Naive B cell (primary cell): Measurements from ENCODE around the gene EGR4. TPM values are rescaled to one million over a fixed set of nuclear protein-coding genes. Genes with fewer than 3 reads are reported as not detected.

Source experiments
- ATAC-seq, 2 donors: fragments of 150-1000 bp; cut with Tn5 transposase; 2 replicates each; pipeline ENCODE4 v1.10.0; 2021; ENCODE audit warnings: low read depth in 2 of 2, mild to moderate bottlenecking in 2 of 2, moderate library complexity in 2 of 2
- DNase-seq: peaks from one replicate; pipeline ENCODE4 v3.0.0; 2022
- H3K27ac Mint-ChIP-seq, 6 donors: one replicate each; pipeline ENCODE4 v1.8.0; 2020 to 2022; ENCODE audit warnings: mild to moderate bottlenecking in 6 of 6, mixed read lengths in 6 of 6, moderate library complexity in 5 of 6, inconsistent platforms in 2 of 6
- H3K27me3 Mint-ChIP-seq, 3 donors: one replicate each; pipeline ENCODE4 v1.8.0; 2021 to 2022; ENCODE audit warnings: mixed read lengths in 3 of 3, mild to moderate bottlenecking in 1 of 3
- H3K36me3 Mint-ChIP-seq, 2 donors: one replicate each; pipeline ENCODE4 v1.8.0; 2020 to 2022; ENCODE audit warnings: mixed read lengths in 2 of 2, inconsistent platforms in 1 of 2, mild to moderate bottlenecking in 1 of 2
- H3K4me1 Mint-ChIP-seq, 3 donors: one replicate each; pipeline ENCODE4 v1.8.0; 2020 to 2022; ENCODE audit warnings: mixed read lengths in 3 of 3, inconsistent platforms in 1 of 3, mild to moderate bottlenecking in 1 of 3, moderate library complexity in 1 of 3
- H3K4me3 Mint-ChIP-seq, 8 donors: one replicate each; pipeline ENCODE4 v1.8.0; 2020 to 2022; ENCODE audit warnings: mild to moderate bottlenecking in 8 of 8, mixed read lengths in 8 of 8, moderate library complexity in 8 of 8, inconsistent platforms in 2 of 8
- H3K9me3 Mint-ChIP-seq, 7 donors: one replicate each; pipeline ENCODE4 v1.8.0; 2020 to 2022; ENCODE audit warnings: mixed read lengths in 7 of 7, mild to moderate bottlenecking in 5 of 7, inconsistent platforms in 2 of 7, moderate library complexity in 1 of 7
- polyA plus RNA-seq, 6 donors: library from polyadenylated mRNA; unstranded; fragments of 300-500 nt; fragmentation: Illumina TruSeq; gene quantifications; one replicate each; pipeline ENCODE4 v1.2.3, GENCODE V29; 2021; ENCODE audit warnings: low read depth in 6 of 6

The EGR4 gene
- polyA plus RNA-seq, 6 donors from 2014 or later, result 0.23 to 0.84 (median 0.49) TPM; not detected in 3

GRCh38 chr2:73297586-73297985, 4.2 kb upstream of the EGR4 start:
- ATAC-seq (no peak), DNase-seq (no peak)
- Mint-ChIP-seq H3K9me3 (peaks cover 0 to 3% (median 0%) of the 10 kb centered on the region in 7 donors), H3K4me3 (no peak overlapping the region), H3K36me3 (peaks cover 0 to 7% of the 10 kb centered on the region in 2 donors), H3K4me1 (peaks cover 0 to 7% (median under 1%) of the 10 kb centered on the region in 3 donors), H3K27ac (no peak overlapping the region), H3K27me3 (peaks cover 57 to 78% (median 74%) of the 10 kb centered on the region in 3 donors)

GRCh38 chr2:73297151-73297559, 3.8 kb upstream of the EGR4 start:
- DNase-seq, result no peak
- peaks cover 0 to 7% of the 10 kb centered on the region in 2 donors for H3K36me3 Mint-ChIP-seq
- peaks cover 0 to 7% (median 4%) of the 10 kb centered on the region in 3 donors for H3K4me1 Mint-ChIP-seq
- peaks cover 0 to 3% (median 0%) of the 10 kb centered on the region in 7 donors for H3K9me3 Mint-ChIP-seq
- H3K27me3 Mint-ChIP-seq, result peaks cover 53 to 78% (median 70%) of the 10 kb centered on the region in 3 donors
- no peak for ATAC-seq
- H3K27ac Mint-ChIP-seq, result no peak overlapping the region
- H3K4me3 Mint-ChIP-seq, result no peak overlapping the region

GRCh38 chr2:73295751-73296400, 2.5 kb upstream of the EGR4 start:
- Mint-ChIP-seq H3K36me3 (peaks cover 0 to 14% of the 10 kb centered on the region in 2 donors), H3K27me3 (peaks cover 52 to 79% (median 64%) of the 10 kb centered on the region in 3 donors), H3K4me3 (peak overlapping the region in 2 of 8 donors; percentile 18 to 51), H3K9me3 (peaks cover 0 to 3% (median 0%) of the 10 kb centered on the region in 7 donors), H3K27ac (no peak overlapping the region), H3K4me1 (peaks cover 5 to 17% (median 17%) of the 10 kb centered on the region in 3 donors)
- no peak for DNase-seq
- ATAC-seq, result no peak

GRCh38 chr2:73294239-73294638, 891 bp upstream of the EGR4 start:
- DNase-seq (no peak), ATAC-seq (no peak)
- H3K4me1 Mint-ChIP-seq, result peaks cover 5 to 18% (median 17%) of the 10 kb centered on the region in 3 donors
- peaks cover 0 to 15% of the 10 kb centered on the region in 2 donors for H3K36me3 Mint-ChIP-seq
- peaks cover 52 to 69% (median 56%) of the 10 kb centered on the region in 3 donors for H3K27me3 Mint-ChIP-seq
- peak overlapping the region in 1 of 6 donors; percentile 82 for H3K27ac Mint-ChIP-seq
- peaks cover 0 to 3% (median 0%) of the 10 kb centered on the region in 7 donors for H3K9me3 Mint-ChIP-seq
- H3K4me3 Mint-ChIP-seq, result peak overlapping the region in 4 of 8 donors; percentile 50 to 77 (median 60)

- Mint-ChIP-seq H3K4me1 (peaks cover 5 to 18% (median 17%) of the 10 kb centered on the region in 3 donors), H3K36me3 (peaks cover 0 to 15% of the 10 kb centered on the region in 2 donors), H3K9me3 (peaks cover 0 to 3% (median 0%) of the 10 kb centered on the region in 7 donors), H3K4me3 (peak overlapping the region; percentile 47 to 81 (median 65)), H3K27ac (peak overlapping the region in 4 of 6 donors; percentile 64 to 81 (median 76)), H3K27me3 (peaks cover 44 to 63% (median 58%) of the 10 kb centered on the region in 3 donors)
- ATAC-seq (peak; percentile 1 to 4), DNase-seq (peak; percentile 7)
These were observed 328 bp downstream of the EGR4 start for GRCh38 chr2:73292906-73293533.

GRCh38 chr2:73292316-73292905, 937 bp downstream of the EGR4 start:
- Mint-ChIP-seq H3K4me1 (peaks cover 5 to 18% (median 17%) of the 10 kb centered on the region in 3 donors), H3K36me3 (peaks cover 0 to 15% of the 10 kb centered on the region in 2 donors), H3K4me3 (peak overlapping the region in 7 of 8 donors; percentile 47 to 84 (median 81)), H3K27ac (peak overlapping the region in 4 of 6 donors; percentile 36 to 81 (median 69)), H3K9me3 (peaks cover 0 to 3% (median 0%) of the 10 kb centered on the region in 7 donors), H3K27me3 (peaks cover 38 to 56% (median 52%) of the 10 kb centered on the region in 3 donors)
- ATAC-seq (no peak), DNase-seq (no peak)

- peak overlapping the region; percentile 28 to 60 (median 44) for H3K27ac Mint-ChIP-seq
These were observed 1.7 kb downstream of the EGR4 start for GRCh38 chr2:73291461-73292315.

GRCh38 chr2:73291093-73291460, 2.3 kb downstream of the EGR4 start:
- DNase-seq, result peak; percentile 58
- H3K4me3 Mint-ChIP-seq, result peak overlapping the region; percentile 70 to 87 (median 83)
- ATAC-seq, result peak in 1 of 2 donors; percentile 3
- H3K27me3 Mint-ChIP-seq, result peaks cover 24 to 43% (median 41%) of the 10 kb centered on the region in 3 donors
- peak overlapping the region in 5 of 6 donors; percentile 25 to 78 (median 44) for H3K27ac Mint-ChIP-seq
- peaks cover 12 to 21% (median 20%) of the 10 kb centered on the region in 3 donors for H3K4me1 Mint-ChIP-seq
- peaks cover 0 to 8% of the 10 kb centered on the region in 2 donors for H3K36me3 Mint-ChIP-seq
- peaks cover 0 to 3% (median 0%) of the 10 kb centered on the region in 7 donors for H3K9me3 Mint-ChIP-seq

More at GRCh38 chr2:73291461-73292315, 1.7 kb downstream of the EGR4 start:
- Mint-ChIP-seq H3K27me3 (peaks cover 30 to 49% (median 47%) of the 10 kb centered on the region in 3 donors), H3K4me1 (peaks cover 8 to 18% (median 17%) of the 10 kb centered on the region in 3 donors), H3K4me3 (peak overlapping the region; percentile 56 to 87 (median 82)), H3K9me3 (peaks cover 0 to 3% (median 0%) of the 10 kb centered on the region in 7 donors), H3K36me3 (peaks cover 0 to 11% of the 10 kb centered on the region in 2 donors)
- no peak for DNase-seq
- ATAC-seq, result no peak

GRCh38 chr2:73290049-73290839, 3.1 kb downstream of the EGR4 start:
- Mint-ChIP-seq H3K27me3 (peaks cover 16 to 35% (median 32%) of the 10 kb centered on the region in 3 donors), H3K36me3 (peaks cover 0 to 8% of the 10 kb centered on the region in 2 donors), H3K4me1 (peaks cover 21 to 29% (median 29%) of the 10 kb centered on the region in 3 donors), H3K4me3 (peak overlapping the region in 5 of 8 donors; percentile 42 to 84 (median 79)), H3K9me3 (peaks cover 0 to 3% (median 0%) of the 10 kb centered on the region in 7 donors), H3K27ac (no peak overlapping the region)
- ATAC-seq (peak in 1 of 2 donors; percentile 13), DNase-seq (peak; percentile 33)

- no peak overlapping the region for H3K4me3 Mint-ChIP-seq
- H3K27me3 Mint-ChIP-seq, result peaks cover 11 to 28% (median 25%) of the 10 kb centered on the region in 3 donors
- ATAC-seq, result no peak
These were observed 4.0 kb downstream of the EGR4 start for GRCh38 chr2:73289304-73289703.

GRCh38 chr2:73286134-73286655, 7.2 kb downstream of the EGR4 start:
- Mint-ChIP-seq H3K4me1 (peaks cover 26 to 32% (median 31%) of the 10 kb centered on the region in 3 donors), H3K27ac (peak overlapping the region in 1 of 6 donors; percentile 31), H3K4me3 (peak overlapping the region in 6 of 8 donors; percentile 32 to 90 (median 79))

More at GRCh38 chr2:73289304-73289703, 4.0 kb downstream of the EGR4 start:
- no peak for DNase-seq
- peaks cover 0 to 8% of the 10 kb centered on the region in 2 donors for H3K36me3 Mint-ChIP-seq
- no peaks in the 10 kb centered on the region for H3K9me3 Mint-ChIP-seq
- H3K4me1 Mint-ChIP-seq, result peaks cover 24 to 33% (median 33%) of the 10 kb centered on the region in 3 donors
- H3K27ac Mint-ChIP-seq, result no peak overlapping the region

More at GRCh38 chr2:73286134-73286655, 7.2 kb downstream of the EGR4 start:
- DNase-seq (no peak), ATAC-seq (no peak)
- Mint-ChIP-seq H3K9me3 (no peaks in the 10 kb centered on the region), H3K27me3 (peaks cover 7 to 20% (median 10%) of the 10 kb centered on the region in 3 donors), H3K36me3 (peaks cover 0 to 4% of the 10 kb centered on the region in 2 donors)
